GM12878 (cell line): ENCODE measurements around the gene SLC25A41. TPM values are rescaled to one million over a fixed set of nuclear protein-coding genes. Genes with fewer than 3 reads are reported as not detected.
"Not testable (repeated sequence)": the region's sequence is repeated elsewhere in the genome, so short reads cannot be mapped to it uniquely, and the experiment has no call there.

Source experiments
- ATAC-seq: fragments of 200-7000 bp; cut with Tn5 transposase; 3 replicates; pipeline ENCODE4 v1.9.1; 2020; ENCODE audit warnings: mild to moderate bottlenecking, moderate library complexity
- BruUV-seq: library from RNA; stranded (reverse); fragments of 400-500 nt; replicated peaks from 2 replicates; lab custom pipeline; 2021; lab: Mats Ljungman, UMichigan
- CTCF ChIA-PET: fragments of 300-600 bp; sonication (Branson Sonifier 250); formaldehyde crosslinking; extraction: SDS; loops from one replicate; lab custom pipeline; 2021; ENCODE audit warnings: inconsistent platforms; lab: Yijun Ruan, JAX
- POLR2A ChIA-PET: fragments of 350-600 bp; formaldehyde crosslinking; extraction: SDS; loops from one replicate; lab custom pipeline; 2021; ENCODE audit warnings: inconsistent platforms; lab: Charles Lee
- RAD21 ChIA-PET: fragments of 300-600 bp; sonication (Branson Sonifier 250); formaldehyde crosslinking; loops from one replicate; lab custom pipeline; 2023; ENCODE audit warnings: antibody characterized with exemption; ENCODE audit not compliant: unreplicated experiment; lab: Charles Lee
- SMC1A ChIA-PET: fragments of 300-600 bp; sonication (Branson Sonifier 250); formaldehyde crosslinking; loops from one replicate; lab custom pipeline; 2023; ENCODE audit not compliant: unreplicated experiment, uncharacterized antibody; lab: Charles Lee
- DNase-seq: peaks from one replicate; pipeline ENCODE4 v3.0.0-alpha.2; 2011; ENCODE audit warnings: low read depth, low spot score
- FAIRE-seq: peaks from 3 replicates; lab custom pipeline; 2011; peaks lifted over from hg19 to GRCh38; lab: Jason Lieb, UNC
- H2AFZ ChIP-seq: 2 replicates; pipeline ENCODE4 v1.6.0; 2011; ENCODE audit warnings: low read depth, low read length, control low read depth; ENCODE audit not compliant: control insufficient read depth
- H3K27ac ChIP-seq: 2 replicates; pipeline ENCODE4 v1.5.1; 2011; ENCODE audit warnings: control low read depth; ENCODE audit not compliant: control insufficient read depth, insufficient read depth
- H3K27me3 ChIP-seq, 2 experiments: replicated peaks in 1 of 2; 2 replicates each; pipeline versions ENCODE4 v1.6.0 to v1.6.1; 2011; ENCODE audit warnings: low read length in 1 of 2; ENCODE audit not compliant: control insufficient read depth in 2 of 2, insufficient read depth in 2 of 2
- H3K36me3 ChIP-seq, 2 experiments: 2 replicates each; pipeline ENCODE4 v1.5.1; 2011; ENCODE audit warnings: low read length in 1 of 2; ENCODE audit not compliant: control insufficient read depth in 2 of 2, insufficient read depth in 2 of 2
- H3K4me1 ChIP-seq: 2 replicates; pipeline ENCODE4 v1.6.1; 2011; ENCODE audit warnings: mild to moderate bottlenecking, low read length, moderate library complexity, mixed read lengths; ENCODE audit not compliant: control insufficient read depth, insufficient read depth
- H3K4me2 ChIP-seq: 2 replicates; pipeline ENCODE4 v1.6.0; 2011; ENCODE audit warnings: control low read depth; ENCODE audit not compliant: control insufficient read depth, insufficient read depth
- H3K4me3 ChIP-seq: fragments of 200-600 bp; sonication (generic); 2 replicates; pipeline ENCODE4 v1.5.1; 2016
- H3K79me2 ChIP-seq: 2 replicates; pipeline ENCODE4 v1.6.0; 2011; ENCODE audit warnings: low read length; ENCODE audit not compliant: control insufficient read depth, insufficient read depth
- H3K9ac ChIP-seq: 2 replicates; pipeline ENCODE4 v1.8.0; 2011; ENCODE audit warnings: low read length, control low read depth, mixed read lengths; ENCODE audit not compliant: control insufficient read depth, insufficient read depth
- H3K9me3 ChIP-seq: replicated peaks from 3 replicates; pipeline ENCODE4 v1.5.1; 2011; ENCODE audit warnings: mild to moderate bottlenecking, low read length; ENCODE audit not compliant: control insufficient read depth, insufficient read depth
- H4K20me1 ChIP-seq: 2 replicates; pipeline ENCODE4 v1.6.0; 2011; ENCODE audit not compliant: control insufficient read depth, insufficient read depth
- BHLHE40 ChIP-seq, 2 experiments: fragments of 450-650 bp in 1 of 2; IDR thresholded peaks; 2 replicates each; pipeline ENCODE4 v1.6.1; 2011 to 2017; ENCODE audit warnings: low read depth in 2 of 2, borderline replicate concordance in 1 of 2, improper control_type of control experiment in 1 of 2, low read length in 1 of 2, mild to moderate bottlenecking in 1 of 2
- ESRRA ChIP-seq: IDR thresholded peaks from 2 replicates; pipeline ENCODE4 v1.6.1; 2012; ENCODE audit warnings: mild to moderate bottlenecking, low read length, improper control_type of control experiment
- SUZ12 ChIP-seq: fragments of 200-600 bp; sonication (generic); IDR thresholded peaks from one replicate; pipeline ENCODE4 v1.6.1; 2018; ENCODE audit warnings: antibody characterized with exemption, mild to moderate bottlenecking; ENCODE audit not compliant: unreplicated experiment
- WGBS: methylation state at CpG from one replicate; pipeline ENCODE4 v1.1.6; 2016; ENCODE audit warnings: low lambda C conversion rate; ENCODE audit not compliant: insufficient replicate concordance, insufficient coverage; ENCODE audit errors: missing lambda C conversion rate; 5-methylcytosine and 5-hydroxymethylcytosine counted together
- in situ Hi-C: fragments of 300-500 bp; cut with MboI; formaldehyde crosslinking; loops from 9 replicates; pipeline ENCODE4 v1.14.3; 2018; ENCODE audit warnings: mixed read lengths
- intact Hi-C: fragments of 100-400 bp; cut with micrococcal nuclease; formaldehyde crosslinking; loops from one replicate; pipeline ENCODE4 v1.14.2; 2022; ENCODE audit not compliant: unreplicated experiment
- polyA plus RNA-seq, 11 experiments: library from polyadenylated mRNA; depleted of rRNA in 4 of 11; unstranded in 6 of 11; stranded (reverse) in 5 of 11; fragments of >200 nt; fragmentation: Nextera tagmentation in 4 of 11; fragmentation: Illumina TruSeq in 1 of 11; extraction: Ambion mirVana in 4 of 11; extraction: Trizol in 1 of 11; gene quantifications; 1 replicate in 1 of 11; 2 replicates in 10 of 11; pipeline versions ENCODE4 v1.2.1 to v1.2.3, GENCODE V29; 2011 to 2016; ENCODE audit warnings: inconsistent platforms in 2 of 11, missing spikeins in 2 of 11, low read depth in 1 of 11
- total RNA-seq, 4 experiments: library from RNA; depleted of rRNA in 3 of 4; stranded (reverse); fragments of >200 nt in 3 of 4; fragmentation: Illumina TruSeq in 1 of 4; extraction: Trizol in 1 of 4; gene quantifications; 2 replicates each; pipeline versions ENCODE4 v1.2.1 to v1.2.3, GENCODE V29; 2013 to 2021
- TF ChIP-seq, protein P1 (sequence below): fragments of 150-350 bp; IDR thresholded peaks from 2 replicates; pipeline ENCODE4 v1.6.1; 2016; ENCODE audit warnings: low read depth, low read length
- TF ChIP-seq, protein P2 (sequence below): fragments of 450-650 bp; IDR thresholded peaks from 2 replicates; pipeline ENCODE4 v1.6.1; 2017; ENCODE audit warnings: mild to moderate bottlenecking, low read depth, inconsistent platforms; ENCODE audit not compliant: poor library complexity, severe bottlenecking

SLC25A41 gene
- total and polyA plus RNA-seq, 10 of the 15 experiments (the other 5 are each of a cell fraction or from before 2014, with no cell fraction given) = 0.23 to 1.2 (median 0.43) TPM; not detected in 2

DNA sequence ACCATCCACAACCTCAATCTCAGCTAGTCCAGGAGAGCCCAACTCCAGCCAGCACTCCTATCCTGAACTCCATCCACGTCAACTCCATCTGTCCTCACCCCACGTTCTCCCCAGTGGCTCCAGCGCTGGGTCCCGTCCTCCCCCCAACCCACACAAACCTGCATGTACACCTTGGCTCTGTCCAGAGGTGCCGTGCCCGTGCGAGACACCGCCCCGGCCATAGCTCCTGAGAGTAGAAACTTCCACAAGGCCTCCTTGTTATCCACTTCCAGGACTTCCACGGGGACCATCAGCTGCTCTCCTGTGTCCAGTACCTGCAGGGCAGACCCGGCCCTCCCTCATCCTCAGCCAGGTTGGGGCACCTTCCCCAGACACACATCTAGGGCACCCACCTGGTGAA lies 1.7 kb downstream of the SLC25A41 start (continued):
- TF ChIP-seq BHLHE40 (IDR thresholded peaks at IDR 0.05; ENCODE audit: borderline replicate concordance in 1 of 2, low read depth in 2 of 2, low read length in 1 of 2) (no peak), SUZ12 (no peak), ESRRA (no peak)

DNA sequence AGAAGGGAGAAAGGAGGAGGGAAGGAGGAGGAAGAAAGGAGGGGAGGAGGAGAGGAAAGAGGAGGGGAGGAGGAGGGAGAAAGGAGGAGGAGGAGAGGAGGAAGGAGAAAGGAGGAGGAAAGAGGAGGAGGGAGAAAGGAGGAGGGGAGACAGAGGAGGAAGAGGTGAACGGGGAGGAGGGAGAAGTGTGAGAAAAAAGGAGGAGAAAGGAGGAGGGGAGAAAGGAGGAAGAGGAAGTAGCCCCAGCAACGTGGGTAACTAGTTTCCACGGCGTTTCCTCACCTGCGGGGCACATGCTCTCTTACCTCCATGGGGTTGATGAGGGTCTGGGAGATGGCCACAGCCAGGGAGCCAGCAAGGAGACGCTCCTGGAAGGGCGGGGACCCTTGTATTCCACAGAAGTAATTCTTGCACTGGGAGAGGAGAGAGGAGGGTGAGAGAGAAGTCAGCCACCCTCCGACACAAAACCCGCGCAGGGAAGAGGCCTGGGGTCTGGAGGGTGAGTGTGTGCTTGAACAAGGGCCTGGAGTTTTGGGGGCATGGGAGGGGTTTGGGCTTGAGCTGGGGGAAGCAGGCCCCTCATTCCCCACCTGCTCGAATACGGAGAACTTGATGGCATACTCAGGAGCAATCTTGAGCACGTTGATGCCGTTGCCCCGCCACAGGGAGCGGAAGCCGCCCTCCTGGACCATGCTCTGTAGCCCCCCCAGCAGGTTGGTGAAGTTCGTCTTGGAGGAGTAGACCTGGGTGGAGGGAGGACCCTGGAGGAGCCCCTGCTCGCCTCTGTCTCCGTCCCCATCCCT lies 3.9 kb downstream of the SLC25A41 start:
- Histone ChIP-seq H3K4me1 (peaks cover 5% of the 10 kb centered on the region), H3K27ac (no peak overlapping the region), H3K9ac (no peak overlapping the region)
- RAD21 ChIA-PET = no interaction called here
- SMC1A ChIA-PET = no interaction called here
- POLR2A ChIA-PET = no interaction called here
- TF ChIP-seq, protein P1, sequence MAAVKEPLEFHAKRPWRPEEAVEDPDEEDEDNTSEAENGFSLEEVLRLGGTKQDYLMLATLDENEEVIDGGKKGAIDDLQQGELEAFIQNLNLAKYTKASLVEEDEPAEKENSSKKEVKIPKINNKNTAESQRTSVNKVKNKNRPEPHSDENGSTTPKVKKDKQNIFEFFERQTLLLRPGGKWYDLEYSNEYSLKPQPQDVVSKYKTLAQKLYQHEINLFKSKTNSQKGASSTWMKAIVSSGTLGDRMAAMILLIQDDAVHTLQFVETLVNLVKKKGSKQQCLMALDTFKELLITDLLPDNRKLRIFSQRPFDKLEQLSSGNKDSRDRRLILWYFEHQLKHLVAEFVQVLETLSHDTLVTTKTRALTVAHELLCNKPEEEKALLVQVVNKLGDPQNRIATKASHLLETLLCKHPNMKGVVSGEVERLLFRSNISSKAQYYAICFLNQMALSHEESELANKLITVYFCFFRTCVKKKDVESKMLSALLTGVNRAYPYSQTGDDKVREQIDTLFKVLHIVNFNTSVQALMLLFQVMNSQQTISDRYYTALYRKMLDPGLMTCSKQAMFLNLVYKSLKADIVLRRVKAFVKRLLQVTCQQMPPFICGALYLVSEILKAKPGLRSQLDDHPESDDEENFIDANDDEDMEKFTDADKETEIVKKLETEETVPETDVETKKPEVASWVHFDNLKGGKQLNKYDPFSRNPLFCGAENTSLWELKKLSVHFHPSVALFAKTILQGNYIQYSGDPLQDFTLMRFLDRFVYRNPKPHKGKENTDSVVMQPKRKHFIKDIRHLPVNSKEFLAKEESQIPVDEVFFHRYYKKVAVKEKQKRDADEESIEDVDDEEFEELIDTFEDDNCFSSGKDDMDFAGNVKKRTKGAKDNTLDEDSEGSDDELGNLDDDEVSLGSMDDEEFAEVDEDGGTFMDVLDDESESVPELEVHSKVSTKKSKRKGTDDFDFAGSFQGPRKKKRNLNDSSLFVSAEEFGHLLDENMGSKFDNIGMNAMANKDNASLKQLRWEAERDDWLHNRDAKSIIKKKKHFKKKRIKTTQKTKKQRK = no peak
- TF ChIP-seq, protein P2, sequence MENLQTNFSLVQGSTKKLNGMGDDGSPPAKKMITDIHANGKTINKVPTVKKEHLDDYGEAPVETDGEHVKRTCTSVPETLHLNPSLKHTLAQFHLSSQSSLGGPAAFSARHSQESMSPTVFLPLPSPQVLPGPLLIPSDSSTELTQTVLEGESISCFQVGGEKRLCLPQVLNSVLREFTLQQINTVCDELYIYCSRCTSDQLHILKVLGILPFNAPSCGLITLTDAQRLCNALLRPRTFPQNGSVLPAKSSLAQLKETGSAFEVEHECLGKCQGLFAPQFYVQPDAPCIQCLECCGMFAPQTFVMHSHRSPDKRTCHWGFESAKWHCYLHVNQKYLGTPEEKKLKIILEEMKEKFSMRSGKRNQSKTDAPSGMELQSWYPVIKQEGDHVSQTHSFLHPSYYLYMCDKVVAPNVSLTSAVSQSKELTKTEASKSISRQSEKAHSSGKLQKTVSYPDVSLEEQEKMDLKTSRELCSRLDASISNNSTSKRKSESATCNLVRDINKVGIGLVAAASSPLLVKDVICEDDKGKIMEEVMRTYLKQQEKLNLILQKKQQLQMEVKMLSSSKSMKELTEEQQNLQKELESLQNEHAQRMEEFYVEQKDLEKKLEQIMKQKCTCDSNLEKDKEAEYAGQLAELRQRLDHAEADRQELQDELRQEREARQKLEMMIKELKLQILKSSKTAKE = no peak
- TF ChIP-seq, all 136 proteins: peak for 0
- H3K27me3 ChIP-seq = no peaks in the 10 kb centered on the region
- H2AFZ ChIP-seq = peak overlapping the region; percentile 28
- intact Hi-C loops = no loop called here
- ATAC-seq = no peak
- CTCF ChIA-PET = no interaction called here
- no peaks in the 10 kb centered on the region; the same call in 2 of the 3 replicates for H3K9me3 ChIP-seq
- in situ Hi-C loops = no loop called here
- no TSS peak for BruUV-seq
- H3K79me2 ChIP-seq = no peaks in the 10 kb centered on the region; the same call in 1 of the 2 replicates
- no peaks in the 10 kb centered on the region for H4K20me1 ChIP-seq
- no peak for DNase-seq
- no peak overlapping the region for H3K4me3 ChIP-seq
- H3K4me2 ChIP-seq = no peak overlapping the region
- H3K36me3 ChIP-seq = no peaks in the 10 kb centered on the region
- no peak for FAIRE-seq
- 59% methylated on average over 18 of the region's 20 CpGs for WGBS

DNA sequence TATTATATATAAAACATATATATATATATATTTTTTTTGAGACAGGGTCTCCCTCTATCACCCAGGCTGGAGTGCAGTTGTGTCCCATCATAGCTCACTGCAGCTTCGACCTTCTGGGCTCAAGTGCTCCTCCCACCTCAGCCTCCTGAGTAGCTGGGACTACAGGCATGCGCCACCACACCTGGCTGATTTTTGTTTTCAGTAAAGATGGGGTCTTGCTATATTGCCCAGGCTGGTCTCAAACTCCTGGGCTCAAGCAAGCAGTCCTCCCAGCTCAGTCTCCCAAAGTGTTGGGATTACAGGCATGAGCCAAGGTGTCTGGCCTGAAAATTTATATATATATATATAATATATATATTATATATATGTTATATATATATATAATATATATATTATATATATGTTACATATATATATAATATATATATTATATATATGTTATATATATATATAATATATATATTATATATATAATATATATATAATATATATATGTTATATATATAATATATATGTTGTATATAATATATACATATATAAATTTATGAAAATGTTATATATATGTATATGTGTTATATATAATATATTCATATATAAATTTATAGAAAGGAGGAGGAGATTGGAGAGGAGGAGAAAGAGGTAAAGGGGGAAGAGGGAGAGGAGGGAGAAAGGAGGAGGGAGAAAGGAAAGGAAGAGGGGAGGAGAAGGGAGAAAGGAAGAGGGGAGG lies 4.7 kb downstream of the SLC25A41 start:
- RAD21 ChIA-PET, FAIRE-seq, intact Hi-C loops, H3K4me3 ChIP-seq, CTCF ChIA-PET, SMC1A ChIA-PET, BruUV-seq, H3K27ac ChIP-seq, H4K20me1 ChIP-seq, H3K4me1 ChIP-seq, H3K9me3 ChIP-seq, DNase-seq, H3K79me2 ChIP-seq, H3K4me2 ChIP-seq, ATAC-seq, H3K27me3 ChIP-seq, in situ Hi-C loops, H3K9ac ChIP-seq, H3K36me3 ChIP-seq: not testable (repeated sequence)
- peak overlapping the region; percentile 28; the same call in 1 of the 2 replicates for H2AFZ ChIP-seq
- POLR2A ChIA-PET = interaction anchor here (0.6 kb wide), 2 partner anchors 50 to 418 kb away, joined by 4 read pairs; no protein-coding TSS in a partner anchor
- 66% methylated on average over 2 of the region's 2 CpGs for WGBS
